ENCODE results near the gene CRELD1.

GRCh38 chr3:9948586-9948985 lies 15.0 kb downstream of the CRELD1 start:
- no peak for TF ChIP-seq CTCF (IDR thresholded peaks at IDR 0.05)
- no peak for TF ChIP-seq EP300 (IDR thresholded peaks at IDR 0.05)
- TF ChIP-seq POLR2A (IDR thresholded peaks at IDR 0.05), result no peak

Data from ovary (tissue), 3 donors.